A549 (cell line): ENCODE data around the gene SNAP29. TPM values are rescaled to one million over a fixed set of nuclear protein-coding genes. Genes with fewer than 3 reads are reported as not detected.
A peak's percentile ranks its signal among the peaks of the same experiment; 100 is the strongest.

ENCODE experiments used
- ATOH8 ChIP-seq: fragments of 250-450 bp; sonication (Bioruptor Pico); IDR thresholded peaks from 2 replicates; pipeline ENCODE4 v1.5.0; 2020; ENCODE audit warnings: low read depth, mild to moderate bottlenecking, moderate library complexity
- BCL3 ChIP-seq: fragments of >200 bp; sonication (Bioruptor Twin); formaldehyde crosslinking; IDR thresholded peaks from 3 replicates; pipeline ENCODE4 v1.6.1; 2016
- BHLHE40 ChIP-seq: IDR thresholded peaks from 2 replicates; pipeline ENCODE4 v1.6.1; 2012; ENCODE audit warnings: low read depth, low read length, inconsistent platforms
- CTCF ChIP-seq: fragments of >200 bp; sonication (Bioruptor Twin); formaldehyde crosslinking; IDR thresholded peaks from 3 replicates; pipeline ENCODE4 v1.5.1; 2016
- EHMT2 ChIP-seq: fragments of 200-600 bp; sonication (generic); IDR thresholded peaks from 2 replicates; pipeline ENCODE4 v1.6.1; 2016; ENCODE audit warnings: antibody characterized with exemption, low read depth, mild to moderate bottlenecking, moderate library complexity
- ESRRA ChIP-seq: fragments of 150-350 bp; IDR thresholded peaks from 2 replicates; pipeline ENCODE4 v1.6.1; 2014; ENCODE audit warnings: mild to moderate bottlenecking, low read length, borderline replicate concordance
- FOXS1 ChIP-seq: fragments of 250-450 bp; sonication (Bioruptor Pico); IDR thresholded peaks from 2 replicates; pipeline ENCODE4 v1.5.0; 2020; ENCODE audit warnings: mild to moderate bottlenecking, moderate library complexity
- GATA3 ChIP-seq: IDR thresholded peaks from 2 replicates; pipeline ENCODE4 v1.6.1; 2012; ENCODE audit warnings: borderline replicate concordance
- HES2 ChIP-seq: fragments of >200 bp; sonication (Bioruptor Twin); formaldehyde crosslinking; IDR thresholded peaks from 2 replicates; pipeline ENCODE4 v1.6.1; 2016
- HEYL ChIP-seq: fragments of 250-450 bp; sonication (Bioruptor Pico); IDR thresholded peaks from 2 replicates; pipeline ENCODE4 v1.8.0; 2021; ENCODE audit warnings: mild to moderate bottlenecking, moderate library complexity
- MAFK ChIP-seq: fragments of 450-650 bp; IDR thresholded peaks from 2 replicates; pipeline ENCODE4 v1.6.1; 2014; ENCODE audit not compliant: partially characterized antibody
- NR3C1 ChIP-seq: fragments of >200 bp; sonication (Bioruptor Twin); formaldehyde crosslinking; IDR thresholded peaks from 3 replicates; pipeline ENCODE4 v1.6.1; 2017
- PBX3 ChIP-seq: IDR thresholded peaks from 2 replicates; pipeline ENCODE4 v1.6.1; 2012
- PHF8 ChIP-seq: fragments of 200-600 bp; sonication (generic); IDR thresholded peaks from 2 replicates; pipeline ENCODE4 v1.6.1; 2016; ENCODE audit warnings: low read depth, mild to moderate bottlenecking, antibody characterized with exemption, moderate library complexity, borderline replicate concordance
- POLR2AphosphoS2 ChIP-seq: conservative IDR thresholded peaks from 2 replicates; pipeline ENCODE4 v1.6.1; 2012; ENCODE audit warnings: low read length, improper control_type of control experiment, inconsistent platforms
- REST ChIP-seq: fragments of 200-600 bp; sonication (generic); IDR thresholded peaks from 2 replicates; pipeline ENCODE4 v1.6.1; 2016; ENCODE audit warnings: antibody characterized with exemption, mild to moderate bottlenecking, moderate library complexity
- RNF2 ChIP-seq: fragments of 200-600 bp; sonication (generic); IDR thresholded peaks from 2 replicates; pipeline ENCODE4 v1.6.1; 2016; ENCODE audit warnings: low read depth, mild to moderate bottlenecking, antibody characterized with exemption, moderate library complexity, borderline replicate concordance
- ZFP36 ChIP-seq: fragments of 450-650 bp; IDR thresholded peaks from 2 replicates; pipeline ENCODE4 v1.6.1; 2014; ENCODE audit warnings: borderline replicate concordance; ENCODE audit not compliant: partially characterized antibody
- polyA plus RNA-seq, 4 experiments: library from polyadenylated mRNA; depleted of rRNA in 3 of 4; stranded (reverse); fragments of >200 nt; fragmentation: RNase III in 1 of 4; extraction: RNeasy Plus Mini Kit Qiagen cat#74134 plus additional on column Dnase treatment in 1 of 4; gene quantifications; 2 replicates in 3 of 4; 3 replicates in 1 of 4; pipeline ENCODE4 v1.2.3, GENCODE V29; 2011 to 2017

SNAP29 gene
- polyA plus RNA-seq, 2 of the 4 experiments (the other 2 are of a cell fraction) = 14.2 to 20.1 TPM

GRCh38 chr22:20858615-20859416, at the start of gene SNAP29, which contains the start of gene PI4KA (continued):
- peak; percentile 44; the same call in 1 of the 2 replicates for TF ChIP-seq REST
- TF ChIP-seq POLR2AphosphoS2 = no peak
- no peak for TF ChIP-seq MAFK
- TF ChIP-seq PHF8 = peak; percentile 78; the same call in 1 of the 2 replicates
- peak; percentile 80 for TF ChIP-seq GATA3
- no peak for TF ChIP-seq CTCF
- TF ChIP-seq ZFP36 = no peak
- TF ChIP-seq BCL3 = peak; percentile 48; the same call in 2 of the 3 replicates
- TF ChIP-seq PBX3 = no peak
- no peak for TF ChIP-seq HES2
- no peak for TF ChIP-seq RNF2
- no peak for TF ChIP-seq FOXS1
- TF ChIP-seq EHMT2 = no peak
- no peak for TF ChIP-seq NR3C1
- TF ChIP-seq BHLHE40 = peak; percentile 74
- no peak for TF ChIP-seq HEYL (CRISPR knock-in tag)
- no peak for TF ChIP-seq ESRRA
- no peak for TF ChIP-seq ATOH8 (CRISPR knock-in tag)
